Liver (tissue), 9 donors: ENCODE measurements around the gene NOPCHAP1. TPM values are rescaled to one million over a fixed set of nuclear protein-coding genes. Genes with fewer than 3 reads are reported as not detected.

Experiments
- DNase-seq: peaks from one replicate; pipeline ENCODE4 v3.0.0-alpha.2; 2017; ENCODE audit warnings: low spot score
- H3K27ac ChIP-seq, 2 donors: one replicate each; pipeline ENCODE4 v1.7.0; 2013; ENCODE audit warnings: inconsistent platforms in 2 of 2, low read length in 2 of 2, control low read depth in 1 of 2, low read depth in 1 of 2, mild to moderate bottlenecking in 1 of 2
- H3K27me3 ChIP-seq, 4 donors: one replicate each; pipeline versions ENCODE4 v1.6.1 to v1.7.0; 2013; ENCODE audit warnings: low read length in 3 of 4, inconsistent platforms in 1 of 4, mild to moderate bottlenecking in 1 of 4, moderate library complexity in 1 of 4; ENCODE audit not compliant: control insufficient read depth in 4 of 4, insufficient read depth in 4 of 4
- H3K36me3 ChIP-seq, 4 donors: one replicate each; pipeline versions ENCODE4 v1.6.1 to v1.7.0; 2013; ENCODE audit warnings: low read length in 3 of 4, mild to moderate bottlenecking in 3 of 4, low read depth in 1 of 4, moderate library complexity in 1 of 4; ENCODE audit not compliant: control insufficient read depth in 4 of 4, insufficient read depth in 3 of 4
- H3K4me1 ChIP-seq, 4 donors: one replicate each; pipeline versions ENCODE4 v1.6.1 to v1.7.0; 2013; ENCODE audit warnings: low read length in 3 of 4, mild to moderate bottlenecking in 3 of 4, moderate library complexity in 1 of 4; ENCODE audit not compliant: control insufficient read depth in 4 of 4, insufficient read depth in 4 of 4
- H3K4me3 ChIP-seq, 3 donors: one replicate each; pipeline versions ENCODE4 v1.6.1 to v1.7.0; 2013; ENCODE audit warnings: low read length in 3 of 3, control low read depth in 1 of 3, low read depth in 1 of 3, mild to moderate bottlenecking in 1 of 3
- H3K9ac ChIP-seq, 2 donors: one replicate each; pipeline ENCODE4 v1.7.0; 2013; ENCODE audit warnings: low read length in 2 of 2, mild to moderate bottlenecking in 2 of 2, moderate library complexity in 2 of 2, control low read depth in 1 of 2, low read depth in 1 of 2
- H3K9me3 ChIP-seq, 4 donors: one replicate each; pipeline versions ENCODE4 v1.6.1 to v1.7.0; 2013; ENCODE audit warnings: low read length in 3 of 4; ENCODE audit not compliant: control insufficient read depth in 4 of 4
- EGR1 ChIP-seq, 2 donors: IDR thresholded peaks; 2 replicates each; pipeline ENCODE4 v1.6.1; 2016 to 2018; ENCODE audit warnings: antibody characterized with exemption in 2 of 2, low read depth in 2 of 2
- FOXA1 ChIP-seq: IDR thresholded peaks from 2 replicates; pipeline ENCODE4 v1.6.1; 2016; ENCODE audit warnings: antibody characterized with exemption
- FOXA2 ChIP-seq: IDR thresholded peaks from 2 replicates; pipeline ENCODE4 v1.6.1; 2016; ENCODE audit warnings: antibody characterized with exemption
- GABPA ChIP-seq, 2 donors: IDR thresholded peaks in 1 of 2; conservative IDR thresholded peaks in 1 of 2; 2 replicates each; pipeline ENCODE4 v1.6.1; 2016; ENCODE audit warnings: antibody characterized with exemption in 2 of 2, mild to moderate bottlenecking in 1 of 2, moderate library complexity in 1 of 2
- HNF4A ChIP-seq, 2 donors: conservative IDR thresholded peaks; 2 replicates each; pipeline ENCODE4 v1.6.1; 2016; ENCODE audit warnings: antibody characterized with exemption in 2 of 2, mild to moderate bottlenecking in 2 of 2
- HNF4G ChIP-seq: IDR thresholded peaks from 2 replicates; pipeline ENCODE4 v1.6.1; 2016; ENCODE audit warnings: antibody characterized with exemption
- JUND ChIP-seq, 2 donors: IDR thresholded peaks; 2 replicates each; pipeline ENCODE4 v1.6.1; 2016; ENCODE audit warnings: antibody characterized with exemption in 2 of 2
- NR2F2 ChIP-seq: IDR thresholded peaks from 2 replicates; pipeline ENCODE4 v1.6.1; 2016; ENCODE audit warnings: antibody characterized with exemption
- RAD21 ChIP-seq, 2 donors: IDR thresholded peaks; 2 replicates each; pipeline ENCODE4 v1.6.1; 2016; ENCODE audit warnings: antibody characterized with exemption in 2 of 2, mild to moderate bottlenecking in 2 of 2
- RXRA ChIP-seq, 2 donors: IDR thresholded peaks; 2 replicates each; pipeline ENCODE4 v1.6.1; 2017 to 2018; ENCODE audit warnings: antibody characterized with exemption in 2 of 2, mild to moderate bottlenecking in 1 of 2
- SP1 ChIP-seq: IDR thresholded peaks from 2 replicates; pipeline ENCODE4 v1.6.1; 2018; ENCODE audit warnings: antibody characterized with exemption, mild to moderate bottlenecking
- TAF1 ChIP-seq: conservative IDR thresholded peaks from 2 replicates; pipeline ENCODE4 v1.6.1; 2016; ENCODE audit warnings: antibody characterized with exemption, mild to moderate bottlenecking
- YY1 ChIP-seq: IDR thresholded peaks from 2 replicates; pipeline ENCODE4 v1.6.1; 2016; ENCODE audit warnings: antibody characterized with exemption, mild to moderate bottlenecking
- WGBS: extraction: QIAGEN DNeasy Blood & Tissue Kit; methylation state at CpG from one replicate; pipeline ENCODE4 v1.1.7; 2013; 5-methylcytosine and 5-hydroxymethylcytosine counted together
- polyA plus RNA-seq, 2 donors: library from polyadenylated mRNA; stranded (reverse) in 1 of 2; unstranded in 1 of 2; fragments of 200-250 nt in 1 of 2; fragments of >200 nt in 1 of 2; fragmentation: Nextera tagmentation in 1 of 2; extraction: Ambion mirVana in 1 of 2; gene quantifications; one replicate each; pipeline versions ENCODE4 v1.2.1 to v1.2.3, GENCODE V29; 2013 to 2015
- total RNA-seq, 2 donors: library from RNA; depleted of rRNA; stranded (reverse); fragments of >200 nt; gene quantifications; one replicate each; pipeline ENCODE4 v1.2.3, GENCODE V29; 2014
- TF ChIP-seq, protein P1 (sequence below): IDR thresholded peaks from 2 replicates; pipeline ENCODE4 v1.6.1; 2016; ENCODE audit warnings: antibody characterized with exemption
- TF ChIP-seq, protein P2 (sequence below): IDR thresholded peaks from 2 replicates; pipeline ENCODE4 v1.6.1; 2016; ENCODE audit warnings: antibody characterized with exemption
- TF ChIP-seq, protein P3 (sequence below): fragments of 150-350 bp; IDR thresholded peaks from 2 replicates; pipeline ENCODE4 v1.5.1; 2017; ENCODE audit warnings: improper control_type of control experiment, low read depth, low read length; ENCODE audit not compliant: missing input control
- TF ChIP-seq, protein P4 (sequence below): IDR thresholded peaks from 2 replicates; pipeline ENCODE4 v1.6.1; 2016; ENCODE audit warnings: antibody characterized with exemption, mild to moderate bottlenecking
- donor health status: healthy.
- donor health status: healthy.
- donor health status: healthy.
- donor health status: healthy.
- donor health status: healthy.

NOPCHAP1 gene
- total and polyA plus RNA-seq, 4 donors: 2.1 to 18.6 (median 3.5) TPM

DNA sequence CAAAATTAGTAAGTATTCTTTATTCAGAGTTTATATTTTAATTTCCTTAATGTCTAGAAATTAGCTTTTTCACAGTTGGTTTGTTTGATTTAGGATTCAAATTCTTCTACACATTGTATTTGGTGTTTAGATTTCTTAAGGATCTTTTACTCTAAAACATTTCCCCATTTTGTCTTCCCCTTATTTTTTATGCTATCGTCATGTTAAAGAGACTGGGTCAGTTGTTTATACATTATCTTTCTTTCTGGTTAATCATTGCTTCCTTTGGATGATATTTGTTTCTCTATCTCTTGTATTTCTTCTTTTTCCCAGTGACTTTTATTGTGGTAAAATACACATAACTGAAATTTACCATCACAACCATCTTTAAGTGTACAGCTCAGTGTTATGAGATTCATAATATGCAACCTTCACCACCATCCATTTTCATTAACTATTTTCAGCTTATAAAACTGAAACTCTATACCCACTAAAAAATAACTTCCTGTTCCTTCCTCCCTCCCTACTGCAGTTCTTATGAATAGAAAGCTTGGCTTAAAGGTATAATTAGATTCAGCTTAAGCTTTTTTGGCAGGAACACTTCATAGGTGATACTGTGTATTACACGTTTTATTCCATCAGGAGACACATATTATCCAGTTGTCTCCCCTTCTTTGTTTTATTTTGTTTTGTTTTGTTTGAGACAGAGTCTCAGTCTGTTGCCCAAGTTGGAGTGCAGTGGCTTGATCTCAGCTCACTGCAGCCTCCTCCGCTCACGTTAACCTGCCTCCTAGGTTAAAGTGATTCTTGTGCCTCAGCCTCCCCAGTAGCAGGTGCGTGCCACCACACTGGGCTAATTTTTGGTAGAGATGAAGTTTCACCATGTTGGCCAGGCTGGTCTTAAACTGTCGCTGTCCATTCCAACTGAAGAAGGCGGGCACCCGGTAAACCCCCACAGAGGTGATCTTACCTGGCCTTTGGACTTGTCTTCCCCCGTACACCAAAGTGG, 45.0 kb downstream of the NOPCHAP1 start:
- H3K4me3 ChIP-seq: no peak overlapping the region
- H3K9me3 ChIP-seq: no peaks in the 10 kb centered on the region
- H3K27me3 ChIP-seq: no peaks in the 10 kb centered on the region
- no peak overlapping the region for H3K9ac ChIP-seq
- no peak for TF ChIP-seq SP1
- no peak for TF ChIP-seq HNF4A (conservative IDR thresholded peaks at IDR 0.05)
- TF ChIP-seq, protein P1, sequence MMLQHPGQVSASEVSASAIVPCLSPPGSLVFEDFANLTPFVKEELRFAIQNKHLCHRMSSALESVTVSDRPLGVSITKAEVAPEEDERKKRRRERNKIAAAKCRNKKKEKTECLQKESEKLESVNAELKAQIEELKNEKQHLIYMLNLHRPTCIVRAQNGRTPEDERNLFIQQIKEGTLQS: no peak
- no peak for TF ChIP-seq EGR1 (IDR thresholded peaks at IDR 0.05; ENCODE audit: low read depth in 2 of 2)
- TF ChIP-seq FOXA2: no peak
- no peak for TF ChIP-seq RXRA (IDR thresholded peaks at IDR 0.05)
- no peak for TF ChIP-seq GABPA (IDR thresholded peaks at IDR 0.05 in 1 of 2, conservative IDR thresholded peaks at IDR 0.05 in 1 of 2)
- no peaks in the 10 kb centered on the region for H3K36me3 ChIP-seq
- H3K4me1 ChIP-seq: peaks cover 0 to 2% (median 0%) of the 10 kb centered on the region in 4 donors
- H3K27ac ChIP-seq: no peak overlapping the region
- WGBS: 87% methylated on average over 9 of the region's 9 CpGs
- no peak for DNase-seq

DNA sequence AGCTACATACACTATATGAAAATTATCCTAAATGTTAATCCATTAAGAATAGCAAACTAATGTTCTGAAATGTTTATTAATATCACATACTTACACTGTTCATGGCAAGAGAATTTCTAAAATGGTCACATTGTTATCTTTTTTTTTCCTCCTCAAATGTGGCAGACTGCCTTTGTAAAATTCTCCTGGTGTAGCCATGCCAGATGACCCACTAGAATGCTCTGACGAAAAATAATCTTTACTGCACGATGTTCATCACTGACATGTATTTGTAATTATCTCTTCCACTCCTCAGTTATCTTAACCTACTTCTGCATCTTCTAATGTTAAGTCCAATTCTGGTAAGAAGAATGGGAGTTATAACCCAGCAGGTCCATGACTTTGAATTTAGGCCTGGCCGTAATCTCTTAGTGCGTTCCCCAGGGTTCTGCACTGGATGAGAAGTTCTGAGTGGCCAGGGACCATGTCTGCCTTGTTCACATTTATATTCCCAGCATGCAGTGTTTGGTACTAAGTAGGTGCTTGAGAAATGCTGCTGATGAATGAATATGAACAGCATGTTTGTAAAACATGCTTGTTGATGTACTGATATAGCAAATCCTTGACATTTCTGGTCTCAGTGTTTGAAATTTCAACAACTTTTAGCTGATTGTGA, 46.7 kb downstream of the NOPCHAP1 start:
- H3K27me3 ChIP-seq: no peaks in the 10 kb centered on the region
- 98% methylated on average over 4 of the region's 4 CpGs for WGBS
- H3K36me3 ChIP-seq: no peaks in the 10 kb centered on the region
- H3K27ac ChIP-seq: no peak overlapping the region
- H3K4me1 ChIP-seq: peaks cover 0 to 2% (median 0%) of the 10 kb centered on the region in 4 donors
- no peak overlapping the region for H3K4me3 ChIP-seq
- H3K9ac ChIP-seq: no peak overlapping the region
- TF ChIP-seq FOXA1: no peak
- TF ChIP-seq JUND (IDR thresholded peaks at IDR 0.05): no peak
- no peak for TF ChIP-seq HNF4A (conservative IDR thresholded peaks at IDR 0.05)
- TF ChIP-seq, protein P2, sequence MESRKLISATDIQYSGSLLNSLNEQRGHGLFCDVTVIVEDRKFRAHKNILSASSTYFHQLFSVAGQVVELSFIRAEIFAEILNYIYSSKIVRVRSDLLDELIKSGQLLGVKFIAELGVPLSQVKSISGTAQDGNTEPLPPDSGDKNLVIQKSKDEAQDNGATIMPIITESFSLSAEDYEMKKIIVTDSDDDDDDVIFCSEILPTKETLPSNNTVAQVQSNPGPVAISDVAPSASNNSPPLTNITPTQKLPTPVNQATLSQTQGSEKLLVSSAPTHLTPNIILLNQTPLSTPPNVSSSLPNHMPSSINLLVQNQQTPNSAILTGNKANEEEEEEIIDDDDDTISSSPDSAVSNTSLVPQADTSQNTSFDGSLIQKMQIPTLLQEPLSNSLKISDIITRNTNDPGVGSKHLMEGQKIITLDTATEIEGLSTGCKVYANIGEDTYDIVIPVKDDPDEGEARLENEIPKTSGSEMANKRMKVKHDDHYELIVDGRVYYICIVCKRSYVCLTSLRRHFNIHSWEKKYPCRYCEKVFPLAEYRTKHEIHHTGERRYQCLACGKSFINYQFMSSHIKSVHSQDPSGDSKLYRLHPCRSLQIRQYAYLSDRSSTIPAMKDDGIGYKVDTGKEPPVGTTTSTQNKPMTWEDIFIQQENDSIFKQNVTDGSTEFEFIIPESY: no peak
- no peak for TF ChIP-seq TAF1
- TF ChIP-seq HNF4G: no peak
- TF ChIP-seq SP1: no peak
- no peak for TF ChIP-seq RXRA (IDR thresholded peaks at IDR 0.05)
- no peak for TF ChIP-seq FOXA2
- TF ChIP-seq RAD21 (IDR thresholded peaks at IDR 0.05): no peak
- TF ChIP-seq NR2F2: no peak
- no peak for TF ChIP-seq EGR1 (IDR thresholded peaks at IDR 0.05; ENCODE audit: low read depth in 2 of 2)
- no peak for TF ChIP-seq GABPA (IDR thresholded peaks at IDR 0.05 in 1 of 2, conservative IDR thresholded peaks at IDR 0.05 in 1 of 2)
- no peak for TF ChIP-seq YY1
- TF ChIP-seq, protein P3, sequence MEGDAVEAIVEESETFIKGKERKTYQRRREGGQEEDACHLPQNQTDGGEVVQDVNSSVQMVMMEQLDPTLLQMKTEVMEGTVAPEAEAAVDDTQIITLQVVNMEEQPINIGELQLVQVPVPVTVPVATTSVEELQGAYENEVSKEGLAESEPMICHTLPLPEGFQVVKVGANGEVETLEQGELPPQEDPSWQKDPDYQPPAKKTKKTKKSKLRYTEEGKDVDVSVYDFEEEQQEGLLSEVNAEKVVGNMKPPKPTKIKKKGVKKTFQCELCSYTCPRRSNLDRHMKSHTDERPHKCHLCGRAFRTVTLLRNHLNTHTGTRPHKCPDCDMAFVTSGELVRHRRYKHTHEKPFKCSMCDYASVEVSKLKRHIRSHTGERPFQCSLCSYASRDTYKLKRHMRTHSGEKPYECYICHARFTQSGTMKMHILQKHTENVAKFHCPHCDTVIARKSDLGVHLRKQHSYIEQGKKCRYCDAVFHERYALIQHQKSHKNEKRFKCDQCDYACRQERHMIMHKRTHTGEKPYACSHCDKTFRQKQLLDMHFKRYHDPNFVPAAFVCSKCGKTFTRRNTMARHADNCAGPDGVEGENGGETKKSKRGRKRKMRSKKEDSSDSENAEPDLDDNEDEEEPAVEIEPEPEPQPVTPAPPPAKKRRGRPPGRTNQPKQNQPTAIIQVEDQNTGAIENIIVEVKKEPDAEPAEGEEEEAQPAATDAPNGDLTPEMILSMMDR: no peak
- TF ChIP-seq, protein P4, sequence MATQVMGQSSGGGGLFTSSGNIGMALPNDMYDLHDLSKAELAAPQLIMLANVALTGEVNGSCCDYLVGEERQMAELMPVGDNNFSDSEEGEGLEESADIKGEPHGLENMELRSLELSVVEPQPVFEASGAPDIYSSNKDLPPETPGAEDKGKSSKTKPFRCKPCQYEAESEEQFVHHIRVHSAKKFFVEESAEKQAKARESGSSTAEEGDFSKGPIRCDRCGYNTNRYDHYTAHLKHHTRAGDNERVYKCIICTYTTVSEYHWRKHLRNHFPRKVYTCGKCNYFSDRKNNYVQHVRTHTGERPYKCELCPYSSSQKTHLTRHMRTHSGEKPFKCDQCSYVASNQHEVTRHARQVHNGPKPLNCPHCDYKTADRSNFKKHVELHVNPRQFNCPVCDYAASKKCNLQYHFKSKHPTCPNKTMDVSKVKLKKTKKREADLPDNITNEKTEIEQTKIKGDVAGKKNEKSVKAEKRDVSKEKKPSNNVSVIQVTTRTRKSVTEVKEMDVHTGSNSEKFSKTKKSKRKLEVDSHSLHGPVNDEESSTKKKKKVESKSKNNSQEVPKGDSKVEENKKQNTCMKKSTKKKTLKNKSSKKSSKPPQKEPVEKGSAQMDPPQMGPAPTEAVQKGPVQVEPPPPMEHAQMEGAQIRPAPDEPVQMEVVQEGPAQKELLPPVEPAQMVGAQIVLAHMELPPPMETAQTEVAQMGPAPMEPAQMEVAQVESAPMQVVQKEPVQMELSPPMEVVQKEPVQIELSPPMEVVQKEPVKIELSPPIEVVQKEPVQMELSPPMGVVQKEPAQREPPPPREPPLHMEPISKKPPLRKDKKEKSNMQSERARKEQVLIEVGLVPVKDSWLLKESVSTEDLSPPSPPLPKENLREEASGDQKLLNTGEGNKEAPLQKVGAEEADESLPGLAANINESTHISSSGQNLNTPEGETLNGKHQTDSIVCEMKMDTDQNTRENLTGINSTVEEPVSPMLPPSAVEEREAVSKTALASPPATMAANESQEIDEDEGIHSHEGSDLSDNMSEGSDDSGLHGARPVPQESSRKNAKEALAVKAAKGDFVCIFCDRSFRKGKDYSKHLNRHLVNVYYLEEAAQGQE: no peak
- TF ChIP-seq, protein P1: no peak
- DNase-seq: no peak
- no peaks in the 10 kb centered on the region for H3K9me3 ChIP-seq
